HAP-1 (cell line): ENCODE results near the gene ASMTL.
"Not testable (repeated sequence)": the region's sequence is repeated elsewhere in the genome, so short reads cannot be mapped to it uniquely, and the experiment has no call there.

ENCODE experiments used
- DNase-seq, 2 experiments: peaks; one replicate each; pipeline ENCODE4 v3.0.0-alpha.2; 2016 to 2020; ENCODE audit warnings: low spot score in 2 of 2
- H3K27me3 ChIP-seq: fragments of 250-450 bp; sonication (Bioruptor Pico); 2 replicates; pipeline ENCODE4 v1.5.1; 2020; ENCODE audit warnings: low read depth, mild to moderate bottlenecking, moderate library complexity
- H3K36me3 ChIP-seq: fragments of 250-450 bp; sonication (Bioruptor Pico); replicated peaks from 2 replicates; pipeline ENCODE4 v1.5.1; 2020; ENCODE audit warnings: mild to moderate bottlenecking
- H3K4me1 ChIP-seq: fragments of 250-450 bp; sonication (Bioruptor Pico); 2 replicates; pipeline ENCODE4 v1.5.1; 2020; ENCODE audit warnings: mild to moderate bottlenecking
- H3K4me3 ChIP-seq: fragments of 250-450 bp; sonication (Bioruptor Pico); 2 replicates; pipeline ENCODE4 v1.5.1; 2020; ENCODE audit warnings: mild to moderate bottlenecking, moderate library complexity
- H3K9me3 ChIP-seq: fragments of 250-450 bp; sonication (Bioruptor Pico); 2 replicates; pipeline ENCODE4 v1.5.1; 2020; ENCODE audit warnings: mild to moderate bottlenecking, moderate library complexity
- in situ Hi-C: fragments of 300-500 bp; cut with MboI; formaldehyde crosslinking; loops from 3 replicates; pipeline ENCODE4 v1.14.3; 2020; ENCODE audit warnings: low sequenced_read_pairs, inconsistent platforms, mixed read lengths

Gene ASMTL

GRCh38 chrX:1452516-1453394 is at the start of gene ASMTL:
Gene ASMTL, minus strand, starts transcription at chrX:1452909. Its CDS starts 69 bp downstream, at chrX:1452840.
- no peaks in the 10 kb centered on the region for H3K36me3 ChIP-seq
- peak; percentile 91 to 100 for DNase-seq
- H3K4me1 ChIP-seq = no peaks in the 10 kb centered on the region
- in situ Hi-C loops = loop anchor here (25.0 kb wide), 1 partner anchor 1360 kb away; no protein-coding TSS in a partner anchor
- peak within 1 kb of the TSS; percentile 96 for H3K4me3 ChIP-seq
- H3K9me3 ChIP-seq = no peaks in the 10 kb centered on the region
- no peaks in the 10 kb centered on the region for H3K27me3 ChIP-seq

GRCh38 chrX:1502241-1502640 is 49.5 kb upstream of the ASMTL start:
- Histone ChIP-seq H3K4me3 (no peak overlapping the region), H3K27me3 (no peaks in the 10 kb centered on the region), H3K9me3 (no peaks in the 10 kb centered on the region), H3K4me1 (no peaks in the 10 kb centered on the region), H3K36me3 (no peaks in the 10 kb centered on the region)
- in situ Hi-C loops = no loop called here
- DNase-seq = no peak

GRCh38 chrX:1500701-1501624 is 48.3 kb upstream of the ASMTL start:
- H3K36me3 ChIP-seq = no peaks in the 10 kb centered on the region
- H3K9me3 ChIP-seq = no peaks in the 10 kb centered on the region
- no peaks in the 10 kb centered on the region for H3K4me1 ChIP-seq
- no peaks in the 10 kb centered on the region for H3K27me3 ChIP-seq
- DNase-seq = no peak
- in situ Hi-C loops = no loop called here
- no peak overlapping the region for H3K4me3 ChIP-seq

GRCh38 chrX:1496076-1496475 is 43.4 kb upstream of the ASMTL start:
- DNase-seq = no peak
- no peaks in the 10 kb centered on the region for H3K27me3 ChIP-seq
- H3K4me1 ChIP-seq = no peaks in the 10 kb centered on the region
- H3K4me3 ChIP-seq = no peak overlapping the region
- H3K9me3 ChIP-seq = no peaks in the 10 kb centered on the region
- H3K36me3 ChIP-seq = no peaks in the 10 kb centered on the region
- in situ Hi-C loops = no loop called here

- Histone ChIP-seq H3K36me3 (no peaks in the 10 kb centered on the region), H3K9me3 (no peaks in the 10 kb centered on the region), H3K4me1 (no peaks in the 10 kb centered on the region), H3K27me3 (no peaks in the 10 kb centered on the region), H3K4me3 (no peak overlapping the region)
- in situ Hi-C loops = no loop called here
- DNase-seq = no peak
Observed at GRCh38 chrX:1493877-1494510, 41.3 kb upstream of the ASMTL start.

GRCh38 chrX:1493412-1493811 is 40.7 kb upstream of the ASMTL start:
- no peak overlapping the region for H3K4me3 ChIP-seq

GRCh38 chrX:1492421-1493012 is 39.8 kb upstream of the ASMTL start:
- H3K4me3 ChIP-seq = no peak overlapping the region
- no peaks in the 10 kb centered on the region for H3K27me3 ChIP-seq
- H3K9me3 ChIP-seq = no peaks in the 10 kb centered on the region
- H3K4me1 ChIP-seq = no peaks in the 10 kb centered on the region
- DNase-seq = no peak
- no peaks in the 10 kb centered on the region for H3K36me3 ChIP-seq
- in situ Hi-C loops = no loop called here

More at GRCh38 chrX:1493412-1493811, 40.7 kb upstream of the ASMTL start:
- no peaks in the 10 kb centered on the region for H3K4me1 ChIP-seq
- in situ Hi-C loops = no loop called here
- no peaks in the 10 kb centered on the region for H3K9me3 ChIP-seq
- no peaks in the 10 kb centered on the region for H3K36me3 ChIP-seq
- no peak for DNase-seq
- H3K27me3 ChIP-seq = no peaks in the 10 kb centered on the region

- H3K27me3 ChIP-seq = no peaks in the 10 kb centered on the region
- no peaks in the 10 kb centered on the region for H3K9me3 ChIP-seq
- H3K4me1 ChIP-seq = no peaks in the 10 kb centered on the region
- no peaks in the 10 kb centered on the region for H3K36me3 ChIP-seq
- in situ Hi-C loops = no loop called here
- H3K4me3 ChIP-seq = no peak overlapping the region
- DNase-seq = peak; percentile 51 to 87
Observed at GRCh38 chrX:1491851-1492349, 39.2 kb upstream of the ASMTL start.

- H3K36me3 ChIP-seq, H3K4me3 ChIP-seq, in situ Hi-C loops, DNase-seq, H3K9me3 ChIP-seq, H3K27me3 ChIP-seq, H3K4me1 ChIP-seq: not testable (repeated sequence)
Observed at GRCh38 chrX:1491248-1491647, 38.5 kb upstream of the ASMTL start.

GRCh38 chrX:1490723-1491122 is 38.0 kb upstream of the ASMTL start:
- DNase-seq, H3K27me3 ChIP-seq, in situ Hi-C loops, H3K36me3 ChIP-seq, H3K4me1 ChIP-seq, H3K9me3 ChIP-seq, H3K4me3 ChIP-seq: not testable (repeated sequence)

GRCh38 chrX:1489354-1489753 is 36.6 kb upstream of the ASMTL start:
- H3K9me3 ChIP-seq, H3K4me1 ChIP-seq, H3K27me3 ChIP-seq, DNase-seq, H3K4me3 ChIP-seq, in situ Hi-C loops, H3K36me3 ChIP-seq: not testable (repeated sequence)

- in situ Hi-C loops = no loop called here
- Histone ChIP-seq H3K4me3 (no peak overlapping the region), H3K4me1 (no peaks in the 10 kb centered on the region), H3K27me3 (no peaks in the 10 kb centered on the region), H3K36me3 (no peaks in the 10 kb centered on the region), H3K9me3 (no peaks in the 10 kb centered on the region)
- DNase-seq = no peak
Observed at GRCh38 chrX:1488745-1489144, 36.0 kb upstream of the ASMTL start.

GRCh38 chrX:1488141-1488540 is 35.4 kb upstream of the ASMTL start:
- Histone ChIP-seq H3K4me3 (no peak overlapping the region), H3K9me3 (no peaks in the 10 kb centered on the region), H3K36me3 (no peaks in the 10 kb centered on the region), H3K4me1 (no peaks in the 10 kb centered on the region), H3K27me3 (no peaks in the 10 kb centered on the region)
- DNase-seq = no peak
- in situ Hi-C loops = no loop called here
